Activated naive CD8-positive, alpha-beta T cell treated with anti-CD3 and anti-CD28 coated beads, Interleukin-2, amount 10 ng/mL, durations not matched to agents 7 days and 5 days (primary cell): ENCODE data around the gene ABHD4. TPM values are rescaled to one million over a fixed set of nuclear protein-coding genes. Genes with fewer than 3 reads are reported as not detected.
"Not testable (repeated sequence)": the region's sequence is repeated elsewhere in the genome, so short reads cannot be mapped to it uniquely, and the experiment has no call there.

Source experiments
- ATAC-seq: fragments of 150-1000 bp; cut with Tn5 transposase; one replicate; pipeline ENCODE4 v1.10.0; 2021; ENCODE audit warnings: low read depth, moderate library complexity
- POLR2A ChIA-PET: fragments of 350-600 bp; sonication (Branson Sonifier 250); formaldehyde crosslinking; loops from one replicate; lab custom pipeline; 2021; ENCODE audit warnings: antibody characterized with exemption; lab: Charles Lee
- DNase-seq: peaks from one replicate; pipeline ENCODE4 v3.0.0; 2021
- H3K27ac Mint-ChIP-seq: one replicate; pipeline ENCODE4 v1.8.0; 2022; ENCODE audit warnings: mild to moderate bottlenecking, mixed read lengths
- H3K27me3 Mint-ChIP-seq: one replicate; pipeline ENCODE4 v1.8.0; 2022; ENCODE audit warnings: mild to moderate bottlenecking, moderate library complexity, mixed read lengths
- H3K36me3 Mint-ChIP-seq: one replicate; pipeline ENCODE4 v1.8.0; 2021; ENCODE audit warnings: mild to moderate bottlenecking, mixed read lengths
- H3K4me1 Mint-ChIP-seq: one replicate; pipeline ENCODE4 v1.8.0; 2021; ENCODE audit warnings: mixed read lengths
- H3K4me3 Mint-ChIP-seq: one replicate; pipeline ENCODE4 v1.8.0; 2022; ENCODE audit warnings: mild to moderate bottlenecking, moderate library complexity, mixed read lengths
- H3K9me3 Mint-ChIP-seq: one replicate; pipeline ENCODE4 v1.8.0; 2021; ENCODE audit warnings: mixed read lengths
- total RNA-seq, 2 experiments: library from RNA; stranded (reverse); gene quantifications; one replicate each; pipeline ENCODE4 v1.2.3, GENCODE V29; 2021

ABHD4 gene
- total RNA-seq, 2 experiments from 2014 or later, result 13.0 to 17.9 TPM

- ATAC-seq, result no peak
- Mint-ChIP-seq H3K36me3 (peaks cover 24% of the 10 kb centered on the region), H3K27me3 (no peaks in the 10 kb centered on the region)
Observed at GRCh38 chr14:22583994-22584393, 14.1 kb upstream of the ABHD4 start.

GRCh38 chr14:22587247-22587646, 10.9 kb upstream of the ABHD4 start:
- Mint-ChIP-seq H3K9me3 (no peaks in the 10 kb centered on the region), H3K27ac (peak overlapping the region; percentile 100), H3K4me1 (peaks cover 58% of the 10 kb centered on the region), H3K4me3 (peak overlapping the region; percentile 90), H3K27me3 (no peaks in the 10 kb centered on the region), H3K36me3 (peaks cover 17% of the 10 kb centered on the region)
- ATAC-seq (no peak), DNase-seq (no peak)
- POLR2A ChIA-PET, result interaction anchor here (1.6 to 3.2 kb wide), 3 partner anchors 7 to 32 kb away, joined by 3 to 83 read pairs (median 31); partner anchors contain the start of gene ABHD4

More at GRCh38 chr14:22583994-22584393, 14.1 kb upstream of the ABHD4 start:
- no peak overlapping the region for H3K4me3 Mint-ChIP-seq
- POLR2A ChIA-PET, result interaction anchor here (0.7 to 1.8 kb wide), 3 partner anchors 15 to 257 kb away, joined by 3 to 5 read pairs (median 4); partner anchors contain the start of genes ABHD4 and OXA1L
- peak overlapping the region; percentile 5 for H3K27ac Mint-ChIP-seq
- no peaks in the 10 kb centered on the region for H3K9me3 Mint-ChIP-seq
- DNase-seq, result no peak
- H3K4me1 Mint-ChIP-seq, result peaks cover 55% of the 10 kb centered on the region

- DNase-seq, H3K27me3 Mint-ChIP-seq, ATAC-seq, H3K9me3 Mint-ChIP-seq: not testable (repeated sequence)
- H3K36me3 Mint-ChIP-seq, result peaks cover 17% of the 10 kb centered on the region
- peak overlapping the region; percentile 100 for H3K27ac Mint-ChIP-seq
- POLR2A ChIA-PET, result interaction anchor here (0.7 to 4.0 kb wide), 11 partner anchors 8 to 715 kb away, joined by 3 to 83 read pairs (median 6); partner anchors contain the start of genes ABHD4, OR6J1, OXA1L and RBM23
- H3K4me1 Mint-ChIP-seq, result peaks cover 55% of the 10 kb centered on the region
- peak overlapping the region; percentile 90 for H3K4me3 Mint-ChIP-seq
Observed at GRCh38 chr14:22587677-22588422, 10.2 kb upstream of the ABHD4 start.

GRCh38 chr14:22588526-22589095, 9.5 kb upstream of the ABHD4 start:
- ATAC-seq, result no peak

GRCh38 chr14:22589096-22589839, 8.8 kb upstream of the ABHD4 start, which contains the start of gene DAD1:
Gene DAD1, minus strand, starts transcription at chr14:22589224. Its CDS starts 67 bp downstream, at chr14:22589157.
- Mint-ChIP-seq H3K4me1 (peaks cover 44% of the 10 kb centered on the region), H3K27ac (peak within 1 kb of the TSS; percentile 100), H3K36me3 (peaks cover 14% of the 10 kb centered on the region), H3K9me3 (no peaks in the 10 kb centered on the region), H3K4me3 (peak within 1 kb of the TSS; percentile 90), H3K27me3 (no peaks in the 10 kb centered on the region)
- peak; percentile 93 for ATAC-seq
- POLR2A ChIA-PET, result interaction anchor here (0.5 to 4.0 kb wide), 32 partner anchors 9 to 1078 kb away, joined by 3 to 83 read pairs (median 4); partner anchors contain the start of genes ABHD4, ACIN1, C14orf119 and HAUS4
- DNase-seq, result peak; percentile 100

More at GRCh38 chr14:22588526-22589095, 9.5 kb upstream of the ABHD4 start:
- H3K27me3 Mint-ChIP-seq, result no peaks in the 10 kb centered on the region
- DNase-seq, result no peak
- H3K36me3 Mint-ChIP-seq, result peaks cover 14% of the 10 kb centered on the region
- no peaks in the 10 kb centered on the region for H3K9me3 Mint-ChIP-seq
- H3K4me1 Mint-ChIP-seq, result peaks cover 47% of the 10 kb centered on the region
- H3K27ac Mint-ChIP-seq, result peak overlapping the region; percentile 100
- POLR2A ChIA-PET, result interaction anchor here (0.7 to 4.0 kb wide), 30 partner anchors 9 to 1078 kb away, joined by 3 to 83 read pairs (median 4); partner anchors contain the start of genes ABHD4, ACIN1, C14orf119 and HAUS4
- H3K4me3 Mint-ChIP-seq, result peak overlapping the region; percentile 90

- Mint-ChIP-seq H3K27ac (no peak overlapping the region), H3K36me3 (no peaks in the 10 kb centered on the region), H3K4me3 (no peak overlapping the region), H3K27me3 (no peaks in the 10 kb centered on the region), H3K4me1 (peaks cover 18% of the 10 kb centered on the region), H3K9me3 (no peaks in the 10 kb centered on the region)
- POLR2A ChIA-PET, result no interaction called here
- no peak for ATAC-seq
- DNase-seq, result no peak
Observed at GRCh38 chr14:22593189-22593588, 4.9 kb upstream of the ABHD4 start.

GRCh38 chr14:22593601-22594000, 4.5 kb upstream of the ABHD4 start:
- POLR2A ChIA-PET, result interaction anchor here (0.6 kb wide), 1 partner anchor 297 kb away, joined by 6 read pairs; no protein-coding TSS in a partner anchor

GRCh38 chr14:22594156-22594716, 3.9 kb upstream of the ABHD4 start:
- Mint-ChIP-seq H3K27ac (no peak overlapping the region), H3K4me1 (peaks cover 20% of the 10 kb centered on the region), H3K27me3 (no peaks in the 10 kb centered on the region), H3K36me3 (no peaks in the 10 kb centered on the region), H3K4me3 (no peak overlapping the region), H3K9me3 (no peaks in the 10 kb centered on the region)
- POLR2A ChIA-PET, result interaction anchor here (0.6 kb wide), 1 partner anchor 297 kb away, joined by 6 read pairs; no protein-coding TSS in a partner anchor
- ATAC-seq (no peak), DNase-seq (no peak)

More at GRCh38 chr14:22593601-22594000, 4.5 kb upstream of the ABHD4 start:
- Mint-ChIP-seq H3K36me3 (no peaks in the 10 kb centered on the region), H3K9me3 (no peaks in the 10 kb centered on the region), H3K27ac (no peak overlapping the region), H3K27me3 (no peaks in the 10 kb centered on the region), H3K4me1 (peaks cover 16% of the 10 kb centered on the region), H3K4me3 (no peak overlapping the region)
- no peak for DNase-seq
- ATAC-seq, result no peak

GRCh38 chr14:22596354-22596879, 1.7 kb upstream of the ABHD4 start:
- no peak overlapping the region for H3K27ac Mint-ChIP-seq
- no peak overlapping the region for H3K4me3 Mint-ChIP-seq
- ATAC-seq (no peak), DNase-seq (no peak)
- H3K27me3 Mint-ChIP-seq, result no peaks in the 10 kb centered on the region
- peaks cover 1% of the 10 kb centered on the region for H3K36me3 Mint-ChIP-seq
- H3K4me1 Mint-ChIP-seq, result peaks cover 20% of the 10 kb centered on the region
- POLR2A ChIA-PET, result interaction anchor here (0.7 kb wide), 1 partner anchor 40 kb away, joined by 3 read pairs; no protein-coding TSS in a partner anchor
- H3K9me3 Mint-ChIP-seq, result no peaks in the 10 kb centered on the region

- ATAC-seq (no peak), DNase-seq (no peak)
- Mint-ChIP-seq H3K4me1 (peaks cover 29% of the 10 kb centered on the region), H3K4me3 (peak overlapping the region; percentile 91), H3K27ac (no peak overlapping the region), H3K27me3 (no peaks in the 10 kb centered on the region), H3K9me3 (no peaks in the 10 kb centered on the region), H3K36me3 (peaks cover 7% of the 10 kb centered on the region)
- POLR2A ChIA-PET, result interaction anchor here (0.9 to 4.4 kb wide), 4 partner anchors 8 to 41 kb away, joined by 4 to 83 read pairs (median 8); partner anchors contain the start of gene DAD1
Observed at GRCh38 chr14:22597265-22597664, 835 bp upstream of the ABHD4 start.

GRCh38 chr14:22597771-22598098, 365 bp upstream of the ABHD4 start:
- POLR2A ChIA-PET, result interaction anchor here (0.8 to 4.4 kb wide), 6 partner anchors 9 to 231 kb away, joined by 3 to 83 read pairs (median 6); partner anchors contain the start of gene DAD1
- Mint-ChIP-seq H3K4me3 (peak overlapping the region; percentile 91), H3K9me3 (no peaks in the 10 kb centered on the region), H3K27me3 (no peaks in the 10 kb centered on the region), H3K4me1 (peaks cover 30% of the 10 kb centered on the region), H3K27ac (peak overlapping the region; percentile 81), H3K36me3 (peaks cover 11% of the 10 kb centered on the region)
- no peak for DNase-seq
- peak; percentile 19 for ATAC-seq

- Mint-ChIP-seq H3K36me3 (peaks cover 18% of the 10 kb centered on the region), H3K4me1 (peaks cover 30% of the 10 kb centered on the region), H3K4me3 (peak overlapping the region; percentile 91), H3K27ac (peak overlapping the region; percentile 81), H3K27me3 (no peaks in the 10 kb centered on the region), H3K9me3 (no peaks in the 10 kb centered on the region)
- no peak for DNase-seq
- POLR2A ChIA-PET, result interaction anchor here (0.7 to 4.4 kb wide), 5 partner anchors 10 to 167 kb away, joined by 4 to 83 read pairs (median 9); partner anchors contain the start of genes DAD1 and OXA1L
- peak; percentile 51 for ATAC-seq
Observed at GRCh38 chr14:22598896-22599244, 770 bp downstream of the ABHD4 start.
